ENCODE measurements around the gene DOCK3. TPM values are rescaled to one million over a fixed set of nuclear protein-coding genes. Genes with fewer than 3 reads are reported as not detected.

DOCK3 gene
- total RNA-seq, 6 donors from 2014 or later, result 0.15 to 3.1 (median 0.88) TPM

- WGBS, 2 donors, result 95 to 100% methylated on average over 1 of the region's 1 CpG
- TF ChIP-seq EP300 (IDR thresholded peaks at IDR 0.05), result no peak
- no peak for TF ChIP-seq POLR2A (IDR thresholded peaks at IDR 0.05)
- TF ChIP-seq CTCF (IDR thresholded peaks at IDR 0.05), result no peak
- no peak for TF ChIP-seq POLR2AphosphoS5 (IDR thresholded peaks at IDR 0.05)
- ATAC-seq (ENCODE audit: low FRiP score in 2 of 2) (no peak), DNase-seq (no peak)
- Histone ChIP-seq H3K4me3 (no peak overlapping the region), H3K36me3 (peaks cover 9 to 77% (median 68%) of the 10 kb centered on the region in 4 donors), H3K9me3 (no peaks in the 10 kb centered on the region), H3K27ac (no peak overlapping the region), H3K4me1 (no peaks in the 10 kb centered on the region), H3K27me3 (no peaks in the 10 kb centered on the region)
These were observed 32.3 kb upstream of the DOCK3 start for GRCh38 chr3:50642382-50642781.

DNA sequence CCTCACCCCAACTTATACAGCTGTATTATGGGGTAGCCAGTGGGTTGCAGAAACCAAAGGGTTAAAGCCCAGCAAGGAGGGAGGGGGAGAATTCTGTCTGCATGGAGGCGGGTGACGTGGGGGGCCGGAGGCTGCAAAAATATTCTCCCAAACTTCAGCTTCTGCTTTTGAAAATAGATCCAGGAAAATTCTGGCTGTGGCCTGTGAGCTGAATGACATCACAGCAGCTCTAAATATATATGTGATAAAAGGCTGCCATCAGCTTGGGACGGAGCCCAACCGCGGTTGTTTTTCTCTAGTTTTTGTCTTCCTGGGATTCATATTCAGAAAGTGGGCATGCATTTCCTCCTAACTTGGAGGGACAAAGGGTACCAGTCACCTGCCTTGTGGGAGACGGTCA is 30.2 kb upstream of the DOCK3 start:
- Histone ChIP-seq H3K4me1 (no peaks in the 10 kb centered on the region), H3K27ac (no peak overlapping the region), H3K36me3 (peaks cover 9 to 91% (median 80%) of the 10 kb centered on the region in 4 donors), H3K4me3 (no peak overlapping the region), H3K9me3 (no peaks in the 10 kb centered on the region), H3K27me3 (no peaks in the 10 kb centered on the region)
- no peak for TF ChIP-seq POLR2AphosphoS5 (IDR thresholded peaks at IDR 0.05)
- TF ChIP-seq EP300 (IDR thresholded peaks at IDR 0.05), result no peak
- no peak for TF ChIP-seq CTCF (IDR thresholded peaks at IDR 0.05)
- TF ChIP-seq POLR2A (IDR thresholded peaks at IDR 0.05), result no peak
- WGBS, 2 donors, result 76% methylated on average over 7 of the region's 7 CpGs
- DNase-seq (no peak), ATAC-seq (ENCODE audit: low FRiP score in 2 of 2) (no peak)

GRCh38 chr3:50645378-50645777 is 29.3 kb upstream of the DOCK3 start:
- no peak for TF ChIP-seq POLR2A (IDR thresholded peaks at IDR 0.05)
- no peak for TF ChIP-seq POLR2AphosphoS5 (IDR thresholded peaks at IDR 0.05)
- no peak for TF ChIP-seq EP300 (IDR thresholded peaks at IDR 0.05)
- no peak for TF ChIP-seq CTCF (IDR thresholded peaks at IDR 0.05)
- Histone ChIP-seq H3K9me3 (no peaks in the 10 kb centered on the region), H3K27ac (no peak overlapping the region), H3K4me1 (no peaks in the 10 kb centered on the region), H3K4me3 (no peak overlapping the region), H3K36me3 (peaks cover 9 to 86% (median 75%) of the 10 kb centered on the region in 4 donors), H3K27me3 (no peaks in the 10 kb centered on the region)
- WGBS, 2 donors, result 87 to 100% methylated on average over 2 of the region's 2 CpGs
- ATAC-seq (ENCODE audit: low FRiP score in 2 of 2) (no peak), DNase-seq (no peak)

DNA sequence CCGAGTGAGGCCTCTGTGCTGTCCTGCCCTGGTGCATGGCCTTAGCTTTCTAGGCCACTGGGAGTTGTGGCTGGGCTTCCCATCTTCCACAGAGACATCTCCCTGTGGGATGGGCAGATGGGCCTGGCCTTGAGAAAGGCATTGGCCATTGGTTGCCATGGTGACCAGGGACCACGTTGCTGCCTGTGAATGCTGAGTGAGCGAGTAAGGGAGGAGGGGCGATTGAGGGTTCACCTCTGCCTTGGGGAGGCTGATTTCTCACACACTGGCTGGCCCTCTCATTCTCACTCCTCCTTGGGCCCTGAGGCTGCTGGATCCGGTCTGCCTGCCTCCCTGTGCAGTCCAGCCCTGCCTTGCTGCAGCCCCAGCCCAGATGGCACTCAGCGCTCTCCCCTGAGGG is 26.4 kb upstream of the DOCK3 start:
- 68 to 71% methylated on average over 5 of the region's 6 CpGs for WGBS, 2 donors
- Histone ChIP-seq H3K9me3 (no peaks in the 10 kb centered on the region), H3K36me3 (peaks cover 5 to 57% (median 46%) of the 10 kb centered on the region in 4 donors), H3K27me3 (no peaks in the 10 kb centered on the region), H3K4me1 (no peaks in the 10 kb centered on the region), H3K4me3 (no peak overlapping the region), H3K27ac (no peak overlapping the region)
- ATAC-seq (ENCODE audit: low FRiP score in 2 of 2) (no peak), DNase-seq (no peak)
- TF ChIP-seq POLR2AphosphoS5 (IDR thresholded peaks at IDR 0.05), result no peak

DNA sequence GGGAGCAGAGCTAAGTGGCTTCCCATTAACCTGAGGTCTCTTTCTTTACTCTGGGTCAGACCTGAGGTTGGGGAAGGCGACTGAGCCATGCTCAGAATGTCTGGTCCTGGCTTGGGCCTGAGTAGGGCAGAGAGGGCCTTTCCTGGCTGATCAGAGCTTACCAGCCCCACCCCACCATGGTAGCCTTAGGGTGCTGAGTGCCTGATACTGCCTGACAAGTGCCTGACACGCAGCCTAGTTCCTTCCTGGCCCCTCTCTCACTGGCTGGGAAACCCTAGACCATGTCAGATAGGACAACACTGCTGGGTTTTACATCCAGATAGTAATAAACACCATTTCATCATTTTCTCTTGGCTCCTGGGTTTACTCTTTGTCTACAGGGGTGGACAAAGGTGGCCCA is 25.8 kb upstream of the DOCK3 start:
- Histone ChIP-seq H3K27ac (no peak overlapping the region), H3K36me3 (peaks cover 5 to 51% (median 41%) of the 10 kb centered on the region in 4 donors)
- 88% methylated on average over 1 to 2 of the region's 2 CpGs for WGBS, 2 donors

More for the DNA sequence above, 25.8 kb upstream of the DOCK3 start:
- Histone ChIP-seq H3K9me3 (no peaks in the 10 kb centered on the region), H3K4me1 (no peaks in the 10 kb centered on the region), H3K27me3 (no peaks in the 10 kb centered on the region), H3K4me3 (no peak overlapping the region)
- TF ChIP-seq CTCF (IDR thresholded peaks at IDR 0.05), result no peak
- TF ChIP-seq POLR2A (IDR thresholded peaks at IDR 0.05), result no peak
- ATAC-seq (ENCODE audit: low FRiP score in 2 of 2), result no peak
- DNase-seq, result no peak
